Right cardiac atrium (tissue), 5 donors: Measurements from ENCODE around the gene CISD1. TPM values are rescaled to one million over a fixed set of nuclear protein-coding genes. Genes with fewer than 3 reads are reported as not detected.

Experiments used
- ATAC-seq, 2 donors: fragments of 200-7000 bp; cut with Tn5 transposase; one replicate each; pipeline versions ENCODE4 v1.8.0 to v1.9.1; 2020; ENCODE audit warnings: moderate library complexity in 2 of 2, mild to moderate bottlenecking in 1 of 2
- DNase-seq, 3 donors: peaks; one replicate each; pipeline ENCODE4 v3.0.0-alpha.2; 2020
- H3K27ac ChIP-seq: one replicate; pipeline ENCODE4 v1.5.1; 2013; ENCODE audit warnings: mild to moderate bottlenecking, low read length, control low read depth, moderate library complexity
- H3K27me3 ChIP-seq: one replicate; pipeline ENCODE4 v1.6.1; 2013; ENCODE audit not compliant: control insufficient read depth, insufficient read depth
- H3K4me1 ChIP-seq: one replicate; pipeline ENCODE4 v1.6.1; 2013; ENCODE audit warnings: low read length; ENCODE audit not compliant: control insufficient read depth, insufficient read depth
- H3K4me3 ChIP-seq: one replicate; pipeline ENCODE4 v1.5.1; 2013; ENCODE audit warnings: low read length, control low read depth
- H3K9me3 ChIP-seq: one replicate; pipeline ENCODE4 v1.6.1; 2013; ENCODE audit warnings: low read length; ENCODE audit not compliant: control insufficient read depth
- WGBS: extraction: QIAGEN DNeasy Blood & Tissue Kit; methylation state at CpG from one replicate; pipeline ENCODE4 v1.1.7; 2013; 5-methylcytosine and 5-hydroxymethylcytosine counted together
- intact Hi-C, 4 donors: fragments of 100-400 bp; cut with DNase I; formaldehyde crosslinking; loops; one replicate each; pipeline versions ENCODE4 v1.11.0 to v1.14.0; 2022 to 2023
- polyA plus RNA-seq: library from polyadenylated mRNA; stranded (reverse); fragments of 200-250 nt; gene quantifications from one replicate; pipeline ENCODE4 v1.2.3, GENCODE V29; 2013
- total RNA-seq, 4 donors: library from RNA; stranded (reverse); fragmentation: NEBNext Ultra II Directional; extraction: Animal tissue kit (Norgen Biotek cat#: 25700); gene quantifications; one replicate each; pipeline ENCODE4 v1.2.1, GENCODE V29; 2021
- donor health status: healthy with polysubstance abuse.
- donor health status: DM: no; HTN: yes; CAD: no.
- donor health status: DM: no; HTN: no; CAD: no.
- donor health status: DM: no; HTN: yes; CAD: no; lungs with severe emphysema.
- donor health status: DM: yes; HTN: yes; CAD: no.

Gene CISD1
- total and polyA plus RNA-seq, 5 donors, result 100 to 159 (median 122) TPM

GRCh38 chr10:58281092-58281752, 12.3 kb downstream of the CISD1 start:
- Histone ChIP-seq H3K27me3 (no peaks in the 10 kb centered on the region), H3K9me3 (no peaks in the 10 kb centered on the region), H3K4me1 (no peaks in the 10 kb centered on the region), H3K4me3 (no peak overlapping the region), H3K27ac (no peak overlapping the region)
- WGBS, result 83% methylated on average over 2 of the region's 2 CpGs
- DNase-seq (no peak), ATAC-seq (no peak)
- intact Hi-C loops, result no loop called here

GRCh38 chr10:58282615-58283014, 13.7 kb downstream of the CISD1 start:
- intact Hi-C loops, result no loop called here
- WGBS, result 51% methylated on average over 3 of the region's 3 CpGs

GRCh38 chr10:58291538-58292174, 22.7 kb downstream of the CISD1 start:
- ATAC-seq (peak; percentile 43 to 74), DNase-seq (no peak)
- intact Hi-C loops, result loop anchor here (5.0 to 10.0 kb wide), 3 partner anchors 109 to 117 kb away; no protein-coding TSS in a partner anchor
- WGBS, result 70% methylated on average over 5 of the region's 5 CpGs
- H3K4me1 ChIP-seq, result no peaks in the 10 kb centered on the region
- H3K4me3 ChIP-seq, result no peak overlapping the region
- H3K27ac ChIP-seq, result no peak overlapping the region
- no peaks in the 10 kb centered on the region for H3K27me3 ChIP-seq
- no peaks in the 10 kb centered on the region for H3K9me3 ChIP-seq

More at GRCh38 chr10:58282615-58283014, 13.7 kb downstream of the CISD1 start:
- H3K4me1 ChIP-seq, result no peaks in the 10 kb centered on the region
- H3K9me3 ChIP-seq, result no peaks in the 10 kb centered on the region
- H3K27me3 ChIP-seq, result no peaks in the 10 kb centered on the region
- H3K4me3 ChIP-seq, result no peak overlapping the region
- DNase-seq (no peak), ATAC-seq (peak; percentile 51 to 93)
- H3K27ac ChIP-seq, result no peak overlapping the region

DNA sequence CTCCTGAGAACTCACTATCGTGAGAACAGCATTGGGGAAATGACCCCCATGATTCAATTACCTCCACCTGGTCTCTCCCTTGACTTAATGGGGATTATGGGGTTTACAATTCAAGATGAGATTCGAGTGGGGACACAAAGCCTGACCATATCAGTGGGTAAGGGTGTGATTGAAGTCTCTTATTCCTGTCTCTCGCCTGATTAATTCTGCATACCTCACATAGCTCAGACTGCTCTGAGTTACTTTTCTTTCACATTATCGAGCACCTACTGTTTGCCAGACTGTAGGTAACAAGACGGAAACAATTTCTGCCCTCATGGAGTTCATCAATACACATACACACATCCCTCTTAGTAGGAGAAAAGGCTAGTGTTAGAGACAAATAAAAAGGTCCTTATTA, 25.0 kb downstream of the CISD1 start:
- Histone ChIP-seq H3K4me3 (no peak overlapping the region), H3K27me3 (no peaks in the 10 kb centered on the region), H3K9me3 (no peaks in the 10 kb centered on the region), H3K27ac (no peak overlapping the region), H3K4me1 (no peaks in the 10 kb centered on the region)
- intact Hi-C loops, result loop anchor here (5.0 to 10.0 kb wide), 3 partner anchors 112 to 119 kb away; no protein-coding TSS in a partner anchor
- ATAC-seq (no peak), DNase-seq (no peak)
- WGBS, result 71% methylated on average over 5 of the region's 5 CpGs

DNA sequence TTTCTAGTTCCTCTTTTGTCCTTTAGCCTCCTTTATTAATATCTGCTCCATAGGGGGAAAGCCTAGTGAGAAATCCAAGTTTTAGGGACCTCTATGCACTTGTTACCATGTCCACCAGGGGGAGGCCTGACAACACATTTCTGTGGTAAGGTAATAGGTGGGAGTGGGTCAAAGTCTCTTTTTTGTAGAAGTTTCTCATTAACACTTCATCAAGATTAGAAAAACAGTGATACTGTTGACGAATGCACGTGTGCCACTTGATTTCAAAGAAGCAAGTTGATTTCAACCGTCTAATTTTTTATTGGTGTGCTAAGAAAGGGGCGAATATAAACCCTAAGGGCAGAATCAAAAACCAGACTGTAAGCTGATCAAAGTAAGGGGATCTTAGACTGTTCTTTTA, 30.6 kb downstream of the CISD1 start:
- H3K4me3 ChIP-seq, result no peak overlapping the region
- no peaks in the 10 kb centered on the region for H3K27me3 ChIP-seq
- intact Hi-C loops, result loop anchor here in 1 of 4 donors (10.0 kb wide), 1 partner anchor 125 kb away; no protein-coding TSS in a partner anchor
- no peaks in the 10 kb centered on the region for H3K4me1 ChIP-seq
- no peak overlapping the region for H3K27ac ChIP-seq
- 12% methylated on average over 4 of the region's 4 CpGs for WGBS
- DNase-seq, result peak in 2 of 3 donors; percentile 28 to 55
- H3K9me3 ChIP-seq, result no peaks in the 10 kb centered on the region
- peak; percentile 71 to 79 for ATAC-seq

DNA sequence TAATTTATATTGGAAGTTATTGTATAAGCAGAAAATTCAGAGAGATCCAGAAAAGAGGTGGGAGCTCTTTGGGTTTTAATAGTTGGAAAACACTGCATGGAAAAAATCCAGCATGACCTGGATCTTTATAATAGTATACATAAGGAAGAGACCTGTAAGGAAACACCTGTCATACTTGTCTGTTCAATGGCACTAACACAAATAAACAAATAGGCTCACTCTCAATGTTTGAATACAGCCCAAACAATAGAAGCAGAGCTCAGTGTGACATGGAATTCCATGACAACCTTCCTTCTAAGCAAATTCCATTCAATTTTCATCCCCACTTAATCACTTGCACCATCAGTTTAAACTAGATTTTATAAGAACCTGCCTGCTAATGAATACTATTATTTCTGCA, 31.7 kb downstream of the CISD1 start:
- ATAC-seq, result no peak
- Histone ChIP-seq H3K27ac (no peak overlapping the region), H3K4me1 (no peaks in the 10 kb centered on the region), H3K9me3 (no peaks in the 10 kb centered on the region), H3K4me3 (no peak overlapping the region), H3K27me3 (no peaks in the 10 kb centered on the region)
- intact Hi-C loops, result loop anchor here in 1 of 4 donors (10.0 kb wide), 1 partner anchor 84 kb away; the partner anchor contains the start of gene TFAM
- DNase-seq, result no peak

DNA sequence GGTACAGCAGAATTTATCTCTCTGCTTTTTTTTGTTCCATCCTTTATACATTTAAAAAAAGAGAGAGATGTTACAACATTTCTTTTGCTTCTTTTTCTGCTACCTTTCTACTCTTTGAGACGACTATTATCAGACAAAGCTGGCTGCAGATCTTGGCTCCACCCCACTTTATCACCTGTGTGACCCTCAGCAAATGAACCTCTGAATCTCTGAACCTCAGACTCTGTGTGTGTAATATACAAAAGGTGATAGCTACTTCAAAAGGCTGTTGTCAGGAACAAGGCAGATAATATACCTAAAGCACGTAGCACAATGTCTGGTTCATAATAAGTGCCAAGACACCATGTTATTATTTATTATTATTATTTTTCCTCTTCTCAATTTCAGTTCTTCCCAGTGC, 33.3 kb downstream of the CISD1 start:
- Histone ChIP-seq H3K27me3 (no peaks in the 10 kb centered on the region), H3K27ac (no peak overlapping the region), H3K9me3 (no peaks in the 10 kb centered on the region), H3K4me3 (no peak overlapping the region), H3K4me1 (no peaks in the 10 kb centered on the region)
- WGBS, result 40% methylated on average over 2 of the region's 2 CpGs
- intact Hi-C loops, result loop anchor here in 1 of 4 donors (10.0 kb wide), 1 partner anchor 83 kb away; the partner anchor contains the start of gene TFAM
- DNase-seq (no peak), ATAC-seq (no peak)

GRCh38 chr10:58304099-58304633, 35.2 kb downstream of the CISD1 start:
- DNase-seq, result no peak
- Histone ChIP-seq H3K4me1 (no peaks in the 10 kb centered on the region), H3K4me3 (no peak overlapping the region), H3K9me3 (no peaks in the 10 kb centered on the region), H3K27me3 (no peaks in the 10 kb centered on the region), H3K27ac (no peak overlapping the region)
- no peak for ATAC-seq
- intact Hi-C loops, result loop anchor here in 1 of 4 donors (10.0 kb wide), 1 partner anchor 81 kb away; the partner anchor contains the start of gene TFAM
- 77% methylated on average over 3 of the region's 3 CpGs for whole genome bisulfite sequencing

GRCh38 chr10:58305821-58306220, 36.9 kb downstream of the CISD1 start:
- ATAC-seq, result no peak
- Histone ChIP-seq H3K27ac (no peak overlapping the region), H3K27me3 (no peaks in the 10 kb centered on the region), H3K4me3 (no peak overlapping the region), H3K9me3 (no peaks in the 10 kb centered on the region), H3K4me1 (no peaks in the 10 kb centered on the region)
- WGBS, result 64% methylated on average over 4 of the region's 4 CpGs
- intact Hi-C loops, result loop anchor here in 1 of 4 donors (10.0 kb wide), 1 partner anchor 79 kb away; the partner anchor contains the start of gene TFAM
- no peak for DNase-seq

- H3K4me1 ChIP-seq, result no peaks in the 10 kb centered on the region
- no peak overlapping the region for H3K27ac ChIP-seq
- 92% methylated on average over 3 of the region's 3 CpGs for WGBS
- no peaks in the 10 kb centered on the region for H3K27me3 ChIP-seq
- no peak for ATAC-seq
- intact Hi-C loops, result loop anchor here in 1 of 4 donors (10.0 kb wide), 1 partner anchor 77 kb away; the partner anchor contains the start of gene TFAM
- no peaks in the 10 kb centered on the region for H3K9me3 ChIP-seq
- no peak for DNase-seq
- H3K4me3 ChIP-seq, result no peak overlapping the region
Measured at GRCh38 chr10:58307676-58308075, 38.7 kb downstream of the CISD1 start.

DNA sequence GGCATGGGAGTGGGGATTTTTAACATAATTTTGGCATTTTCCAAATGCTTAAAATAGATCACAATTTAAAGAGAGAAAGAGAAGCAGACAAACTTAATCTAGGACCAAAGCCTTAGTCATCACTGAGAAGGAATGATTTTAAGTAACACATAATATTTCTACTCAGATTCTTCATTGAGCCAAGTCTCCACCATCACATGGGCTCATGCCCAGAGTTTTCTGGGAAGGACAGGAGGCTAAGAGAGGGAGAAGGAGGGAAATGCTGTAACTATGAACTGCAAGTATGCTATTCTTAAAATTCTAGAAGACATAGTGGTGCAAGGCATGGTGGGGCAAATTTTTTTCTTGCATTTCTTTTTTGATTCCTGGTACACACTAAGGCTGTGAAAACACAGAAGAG, 42.1 kb downstream of the CISD1 start:
- Histone ChIP-seq H3K27me3 (no peaks in the 10 kb centered on the region), H3K9me3 (no peaks in the 10 kb centered on the region), H3K4me3 (no peak overlapping the region), H3K4me1 (no peaks in the 10 kb centered on the region), H3K27ac (no peak overlapping the region)
- DNase-seq (no peak), ATAC-seq (no peak)
- intact Hi-C loops, result no loop called here
